Urinary bladder (tissue), 2 donors: Measurements from ENCODE around the gene RIPOR3. TPM values are rescaled to one million over a fixed set of nuclear protein-coding genes. Genes with fewer than 3 reads are reported as not detected.

ENCODE experiments used
- polyA plus RNA-seq: library from polyadenylated mRNA; stranded (reverse); fragments of 200-250 nt; gene quantifications from one replicate; pipeline ENCODE4 v1.2.3, GENCODE V29; 2013
- small RNA-seq: library from RNA; depleted of rRNA; stranded (forward); fragments of <200 nt; gene quantifications from one replicate; pipeline ENCODE3, GENCODE V24; 2014
- total RNA-seq: library from RNA; depleted of rRNA; stranded (reverse); fragments of >200 nt; gene quantifications from one replicate; pipeline ENCODE4 v1.2.3, GENCODE V29; 2014
- donor health status: healthy.

RIPOR3 gene
- total and polyA plus RNA-seq, 2 donors: 8.2 to 15.0 TPM

Small RNA genes lying within 50 kb of the gene (small RNA-seq; reads per million reads assigned to genes)
- not detected for gene MIR1302-5
- not detected for gene MIR645
- gene RF00019: not detected

Other genes with a start within 250 kb of the RIPOR3 start
- 15.0 TPM for gene PTPN1, start 181.2 kb downstream of the RIPOR3 start, total RNA-seq
- gene PTPN1, start 181.2 kb downstream of the RIPOR3 start, polyA plus RNA-seq: 26.4 TPM
- 11.7 TPM for gene PARD6B, start 40.0 kb upstream of the RIPOR3 start, total RNA-seq
- gene PARD6B, start 40.0 kb upstream of the RIPOR3 start, polyA plus RNA-seq: 0.52 TPM
- 4.8 TPM for gene BCAS4, start 103.5 kb upstream of the RIPOR3 start, total RNA-seq
- gene BCAS4, start 103.5 kb upstream of the RIPOR3 start, polyA plus RNA-seq: 9.2 TPM
- gene ADNP, start 239.9 kb upstream of the RIPOR3 start, total RNA-seq: 92.2 TPM
- gene ADNP, start 239.9 kb upstream of the RIPOR3 start, polyA plus RNA-seq: 36.2 TPM